B cell (primary cell): ENCODE measurements around the gene GNA12. TPM values are rescaled to one million over a fixed set of nuclear protein-coding genes. Genes with fewer than 3 reads are reported as not detected.

Experiments used
- ATAC-seq: fragments of 200-7000 bp; cut with Tn5 transposase; one replicate; pipeline ENCODE4 v1.10.0; 2021; ENCODE audit warnings: low read depth, mild to moderate bottlenecking, moderate number of reproducible peaks, moderate library complexity
- CTCF ChIA-PET: fragments of 350-600 bp; sonication (Branson Sonifier 250); formaldehyde crosslinking; loops from one replicate; lab custom pipeline; 2021; ENCODE audit warnings: antibody characterized with exemption, inconsistent platforms; lab: Charles Lee
- POLR2A ChIA-PET: fragments of 350-600 bp; sonication (Branson Sonifier 250); formaldehyde crosslinking; loops from one replicate; lab custom pipeline; 2021; ENCODE audit warnings: antibody characterized with exemption; lab: Charles Lee
- DNase-seq: peaks from one replicate; pipeline ENCODE4 v3.0.0; 2013
- H2AFZ ChIP-seq: 2 replicates; pipeline ENCODE4 v1.6.1; 2012; ENCODE audit warnings: mild to moderate bottlenecking, low read depth, low read length; ENCODE audit not compliant: insufficient read depth, poor library complexity, severe bottlenecking
- H3K27ac ChIP-seq, 2 donors: 1 replicate in 1 of 2; 2 replicates in 1 of 2; pipeline ENCODE4 v1.5.1; 2012 to 2013; ENCODE audit warnings: low read length in 2 of 2, mild to moderate bottlenecking in 2 of 2, moderate library complexity in 1 of 2
- H3K27me3 ChIP-seq, 4 experiments: fragments of 200-600 bp in 1 of 4; sonication (generic) in 1 of 4; replicated peaks in 1 of 4; 1 replicate in 2 of 4; 2 replicates in 2 of 4; pipeline versions ENCODE4 v1.6.1 to v1.7.0; 2013 to 2016; ENCODE audit warnings: low read length in 3 of 4, mild to moderate bottlenecking in 2 of 4, mixed read lengths in 1 of 4, moderate library complexity in 1 of 4; ENCODE audit not compliant: insufficient read depth in 4 of 4, control insufficient read depth in 3 of 4; ENCODE audit errors: control extremely low read depth in 1 of 4
- H3K36me3 ChIP-seq, 2 experiments: replicated peaks in 1 of 2; 1 replicate in 1 of 2; 2 replicates in 1 of 2; pipeline versions ENCODE4 v1.6.1 to v1.7.1; 2013; ENCODE audit warnings: low read length in 1 of 2; ENCODE audit not compliant: insufficient read depth in 2 of 2, control insufficient read depth in 1 of 2; ENCODE audit errors: control extremely low read depth in 1 of 2, extremely low read depth in 1 of 2
- H3K4me1 ChIP-seq, 2 donors: fragments of 200-600 bp in 1 of 2; sonication (generic) in 1 of 2; 1 replicate in 1 of 2; 2 replicates in 1 of 2; pipeline versions ENCODE4 v1.5.1 to v1.6.1; 2013 to 2017; ENCODE audit warnings: low read length in 2 of 2; ENCODE audit not compliant: control insufficient read depth in 2 of 2, insufficient read depth in 2 of 2
- H3K4me2 ChIP-seq: replicated peaks from 2 replicates; pipeline ENCODE3; 2012; ENCODE audit warnings: mild to moderate bottlenecking, low read depth, low read length; ENCODE audit not compliant: poor library complexity, severe bottlenecking
- H3K4me3 ChIP-seq, 5 experiments: fragments of 200-600 bp in 1 of 5; sonication (generic) in 1 of 5; 1 replicate in 3 of 5; 2 replicates in 2 of 5; pipeline versions ENCODE4 v1.5.1 to v1.7.0; 2011 to 2016; ENCODE audit warnings: low read length in 4 of 5, mild to moderate bottlenecking in 4 of 5, low read depth in 2 of 5, control low read depth in 1 of 5, moderate library complexity in 1 of 5; ENCODE audit not compliant: insufficient read depth in 1 of 5; ENCODE audit errors: control extremely low read depth in 1 of 5, extremely low read depth in 1 of 5
- H3K79me2 ChIP-seq: fragments of 200-600 bp; sonication (generic); one replicate; pipeline ENCODE4 v1.6.0; 2016; ENCODE audit warnings: low read length; ENCODE audit not compliant: control insufficient read depth, insufficient read depth
- H3K9ac ChIP-seq: fragments of 200-600 bp; sonication (generic); 2 replicates; pipeline ENCODE4 v1.6.1; 2017; ENCODE audit warnings: mild to moderate bottlenecking, low read length, moderate library complexity
- H3K9me3 ChIP-seq, 3 donors: one replicate each; pipeline versions ENCODE4 v1.6.1 to v1.7.1; 2013; ENCODE audit warnings: low read length in 2 of 3; ENCODE audit not compliant: control insufficient read depth in 2 of 3, insufficient read depth in 1 of 3; ENCODE audit errors: control extremely low read depth in 1 of 3
- H4K20me1 ChIP-seq: 2 replicates; pipeline ENCODE4 v1.6.0; 2012; ENCODE audit warnings: mild to moderate bottlenecking, low read length; ENCODE audit not compliant: insufficient read depth, control insufficient read depth, poor library complexity, severe bottlenecking
- H3K27ac Mint-ChIP-seq: one replicate; pipeline ENCODE4 v1.8.0; 2021; ENCODE audit warnings: mixed read lengths
- H3K27me3 Mint-ChIP-seq: one replicate; pipeline ENCODE4 v1.8.0; 2021; ENCODE audit warnings: mixed read lengths
- H3K4me1 Mint-ChIP-seq: one replicate; pipeline ENCODE4 v1.8.0; 2021; ENCODE audit warnings: mixed read lengths
- H3K4me3 Mint-ChIP-seq: one replicate; pipeline ENCODE4 v1.8.0; 2021; ENCODE audit warnings: mixed read lengths
- H3K9me3 Mint-ChIP-seq: one replicate; pipeline ENCODE4 v1.8.0; 2022; ENCODE audit warnings: mixed read lengths; ENCODE audit not compliant: insufficient read depth
- EZH2 ChIP-seq: IDR thresholded peaks from 2 replicates; pipeline ENCODE4 v1.6.1; 2012; ENCODE audit warnings: borderline replicate concordance, low read depth, mild to moderate bottlenecking, moderate library complexity, low read length; ENCODE audit not compliant: insufficient read depth, poor library complexity, severe bottlenecking
- WGBS: methylation state at CpG from one replicate; pipeline ENCODE4 v1.1.5; 2013; ENCODE audit warnings: missing lambda C conversion rate; ENCODE audit not compliant: insufficient coverage; 5-methylcytosine and 5-hydroxymethylcytosine counted together
- intact Hi-C: fragments of 100-400 bp; cut with micrococcal nuclease; formaldehyde crosslinking; loops from one replicate; pipeline ENCODE4 v1.10.0; 2022
- polyA plus RNA-seq: library from polyadenylated mRNA; depleted of rRNA; stranded (reverse); fragments of >200 nt; gene quantifications from 2 replicates; pipeline ENCODE4 v1.2.3, GENCODE V29; 2012
- total RNA-seq, 2 donors: library from RNA; stranded (reverse); fragments of 120-200 nt in 1 of 2; gene quantifications; 1 replicate in 1 of 2; 2 replicates in 1 of 2; pipeline versions ENCODE4 v1.2.3 to v1.2.4, GENCODE V29; 2013 to 2022
- TF ChIP-seq, protein P1 (sequence below): fragments of 200-600 bp; IDR thresholded peaks from one replicate; pipeline ENCODE4 v1.8.0; 2022; ENCODE audit warnings: antibody characterized with exemption, mild to moderate bottlenecking

The GNA12 gene
- total and polyA plus RNA-seq, 2 donors (not counting 1 experiment from before 2014, with no cell fraction given): 34.6 to 110 TPM

DNA sequence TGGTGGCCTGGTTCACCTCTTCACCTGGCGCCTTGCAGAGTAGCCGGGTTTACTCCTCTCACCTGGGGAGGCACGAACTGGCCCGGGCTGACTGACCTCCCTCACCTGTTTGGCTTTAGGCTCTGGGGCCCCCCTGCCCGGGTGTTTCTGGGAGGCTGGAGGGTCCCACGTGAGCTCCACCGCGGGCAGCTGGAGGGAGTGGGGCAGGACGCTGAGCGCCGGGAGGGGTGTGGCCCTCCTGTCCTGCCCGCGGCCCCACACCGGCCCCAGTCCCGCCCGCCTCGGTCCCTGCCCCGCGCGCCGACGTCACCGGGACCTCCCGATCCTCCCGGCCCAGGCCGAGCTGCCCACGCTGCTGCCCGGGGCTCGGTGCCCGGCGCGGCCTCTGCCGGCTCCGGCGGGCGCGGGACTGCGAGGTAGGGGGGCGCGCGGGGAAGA lies 156.2 kb downstream of the GNA12 start, which contains the start of gene AMZ1:
Gene AMZ1, plus strand, starts transcription at position 322 of the 438 bp plus-strand sequence. CDS start 12,250 bp downstream, outside the sequence.
- ChIA-PET POLR2A (no interaction called here), CTCF (interaction anchor here (0.7 to 3.3 kb wide), 2 partner anchors 22 to 331 kb away, joined by 3 to 8 read pairs; no protein-coding TSS in a partner anchor)
- Histone ChIP-seq H4K20me1 (no peaks in the 10 kb centered on the region), H3K4me2 (peak within 1 kb of the TSS; percentile 69), H3K36me3 (no peaks in the 10 kb centered on the region), H2AFZ (peak within 1 kb of the TSS; percentile 33), H3K9ac (peak within 1 kb of the TSS; percentile 3), H3K4me3 (peak within 1 kb of the TSS in 2 of 5 experiments; percentile 14 to 15), H3K79me2 (no peaks in the 10 kb centered on the region), H3K27me3 (peaks cover 0 to 44% (median 22%) of the 10 kb centered on the region in 4 experiments), H3K4me1 (peaks cover 17 to 18% of the 10 kb centered on the region in 2 donors), H3K9me3 (peaks cover 0 to 10% (median 0%) of the 10 kb centered on the region in 3 donors), H3K27ac (no peak within 1 kb of the TSS)
- 5% methylated on average over 41 of the region's 41 CpGs for WGBS
- Mint-ChIP-seq H3K27ac (no peak within 1 kb of the TSS), H3K4me3 (peak within 1 kb of the TSS; percentile 76), H3K27me3 (peaks cover 36% of the 10 kb centered on the region), H3K4me1 (peaks cover 11% of the 10 kb centered on the region), H3K9me3 (no peaks in the 10 kb centered on the region)
- no peak for TF ChIP-seq EZH2
- TF ChIP-seq, protein P1, sequence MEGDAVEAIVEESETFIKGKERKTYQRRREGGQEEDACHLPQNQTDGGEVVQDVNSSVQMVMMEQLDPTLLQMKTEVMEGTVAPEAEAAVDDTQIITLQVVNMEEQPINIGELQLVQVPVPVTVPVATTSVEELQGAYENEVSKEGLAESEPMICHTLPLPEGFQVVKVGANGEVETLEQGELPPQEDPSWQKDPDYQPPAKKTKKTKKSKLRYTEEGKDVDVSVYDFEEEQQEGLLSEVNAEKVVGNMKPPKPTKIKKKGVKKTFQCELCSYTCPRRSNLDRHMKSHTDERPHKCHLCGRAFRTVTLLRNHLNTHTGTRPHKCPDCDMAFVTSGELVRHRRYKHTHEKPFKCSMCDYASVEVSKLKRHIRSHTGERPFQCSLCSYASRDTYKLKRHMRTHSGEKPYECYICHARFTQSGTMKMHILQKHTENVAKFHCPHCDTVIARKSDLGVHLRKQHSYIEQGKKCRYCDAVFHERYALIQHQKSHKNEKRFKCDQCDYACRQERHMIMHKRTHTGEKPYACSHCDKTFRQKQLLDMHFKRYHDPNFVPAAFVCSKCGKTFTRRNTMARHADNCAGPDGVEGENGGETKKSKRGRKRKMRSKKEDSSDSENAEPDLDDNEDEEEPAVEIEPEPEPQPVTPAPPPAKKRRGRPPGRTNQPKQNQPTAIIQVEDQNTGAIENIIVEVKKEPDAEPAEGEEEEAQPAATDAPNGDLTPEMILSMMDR: no peak
- no peak for DNase-seq
- no peak for ATAC-seq
- intact Hi-C loops: no loop called here

DNA sequence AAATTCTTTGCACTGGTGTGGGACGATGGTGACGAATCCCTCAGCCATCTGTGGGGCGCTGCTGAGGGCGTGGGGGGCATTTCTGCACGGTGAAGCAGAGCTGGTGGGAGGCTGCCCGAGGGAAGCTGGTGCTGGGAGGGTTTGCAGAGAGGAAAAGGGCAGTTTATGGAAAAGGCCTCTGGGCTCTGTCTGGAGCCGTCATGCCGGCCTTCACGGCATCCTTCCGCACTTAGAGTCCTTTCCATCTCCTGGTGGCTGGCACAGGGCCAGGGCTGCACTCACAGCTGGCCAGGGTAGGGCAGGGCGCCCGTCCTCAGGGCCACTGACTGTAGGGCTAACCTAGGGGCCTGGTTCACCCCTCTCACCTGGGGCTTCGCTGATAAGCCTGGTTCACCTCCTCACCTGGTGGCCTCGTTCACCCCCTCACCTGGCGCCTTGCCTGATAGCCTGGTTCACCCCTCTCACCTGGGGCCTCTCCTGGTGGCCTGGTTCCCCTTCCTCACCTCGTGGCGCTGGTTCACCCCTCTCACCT lies 156.7 kb downstream of the GNA12 start:
- CTCF ChIA-PET: interaction anchor here (0.7 to 3.3 kb wide), 2 partner anchors 23 to 331 kb away, joined by 3 to 8 read pairs; no protein-coding TSS in a partner anchor
- Mint-ChIP-seq H3K9me3 (no peaks in the 10 kb centered on the region), H3K4me3 (no peak overlapping the region)

More for the DNA sequence above, 156.7 kb downstream of the GNA12 start:
- intact Hi-C loops: no loop called here
- H3K4me1 Mint-ChIP-seq: peaks cover 11% of the 10 kb centered on the region
- peak overlapping the region; percentile 69 for H3K4me2 ChIP-seq
- H3K9ac ChIP-seq: no peak overlapping the region
- peaks cover 0 to 44% (median 22%) of the 10 kb centered on the region in 4 experiments for H3K27me3 ChIP-seq
- H3K9me3 ChIP-seq: peaks cover 0 to 10% (median 0%) of the 10 kb centered on the region in 3 donors
- H2AFZ ChIP-seq: no peak overlapping the region
- H4K20me1 ChIP-seq: no peaks in the 10 kb centered on the region
- H3K4me1 ChIP-seq: peaks cover 17 to 18% of the 10 kb centered on the region in 2 donors
- ATAC-seq: no peak
- DNase-seq: no peak
- 77% methylated on average over 17 of the region's 17 CpGs for WGBS
- TF ChIP-seq EZH2: no peak
- TF ChIP-seq, protein P1: no peak
- no peaks in the 10 kb centered on the region for H3K79me2 ChIP-seq
- H3K4me3 ChIP-seq: no peak overlapping the region
- H3K36me3 ChIP-seq: no peaks in the 10 kb centered on the region
- no peak overlapping the region for H3K27ac ChIP-seq
- H3K27ac Mint-ChIP-seq: no peak overlapping the region
- peaks cover 37% of the 10 kb centered on the region for H3K27me3 Mint-ChIP-seq
- POLR2A ChIA-PET: interaction anchor here (0.7 kb wide), 1 partner anchor 24 kb away, joined by 4 read pairs; no protein-coding TSS in a partner anchor
